Keratinocyte (primary cell): ENCODE data around the gene CCDC82. TPM values are rescaled to one million over a fixed set of nuclear protein-coding genes. Genes with fewer than 3 reads are reported as not detected.

Experiments used
- DNase-seq: peaks from one replicate; pipeline ENCODE4 v3.0.0-alpha.2; 2011; ENCODE audit warnings: low read depth, missing footprints, low spot score
- FAIRE-seq: peaks from 2 replicates; lab custom pipeline; 2011; peaks lifted over from hg19 to GRCh38; lab: Jason Lieb, UNC
- H2AFZ ChIP-seq: 2 replicates; pipeline ENCODE4 v1.6.0; 2012; ENCODE audit warnings: low read length, control low read depth, inconsistent platforms; ENCODE audit not compliant: control insufficient read depth
- H3K27ac ChIP-seq: 2 replicates; pipeline ENCODE4 v1.5.1; 2011; ENCODE audit warnings: low read length; ENCODE audit not compliant: control insufficient read depth, insufficient read depth
- H3K27me3 ChIP-seq: 3 replicates; pipeline ENCODE4 v1.6.0; 2011; ENCODE audit warnings: low read length; ENCODE audit not compliant: control insufficient read depth, insufficient read depth; ENCODE audit errors: extremely low read depth
- H3K36me3 ChIP-seq, 2 experiments: 2 replicates in 1 of 2; 3 replicates in 1 of 2; pipeline ENCODE4 v1.5.1; 2011; ENCODE audit warnings: low read length in 2 of 2, mild to moderate bottlenecking in 1 of 2; ENCODE audit not compliant: control insufficient read depth in 2 of 2, insufficient read depth in 2 of 2; ENCODE audit errors: extremely low read depth in 1 of 2
- H3K4me1 ChIP-seq: 3 replicates; pipeline ENCODE4 v1.5.1; 2011; ENCODE audit warnings: low read length; ENCODE audit not compliant: control insufficient read depth, insufficient read depth; ENCODE audit errors: extremely low read depth
- H3K4me2 ChIP-seq: 3 replicates; pipeline ENCODE4 v1.6.0; 2011; ENCODE audit warnings: low read depth, low read length; ENCODE audit not compliant: control insufficient read depth, insufficient read depth; ENCODE audit errors: extremely low read depth
- H3K4me3 ChIP-seq, 3 experiments: fragments of 200-600 bp in 1 of 3; sonication (generic) in 1 of 3; 2 replicates in 2 of 3; 3 replicates in 1 of 3; pipeline ENCODE4 v1.5.1; 2011 to 2016; ENCODE audit warnings: low read length in 3 of 3, mild to moderate bottlenecking in 3 of 3, control low read depth in 2 of 3, inconsistent platforms in 1 of 3, low read depth in 1 of 3, mixed read lengths in 1 of 3, mixed run types in 1 of 3, moderate library complexity in 1 of 3; ENCODE audit not compliant: control insufficient read depth in 2 of 3, insufficient read depth in 2 of 3; ENCODE audit errors: extremely low read depth in 1 of 3
- H3K79me2 ChIP-seq: 2 replicates; pipeline ENCODE4 v1.6.0; 2012; ENCODE audit warnings: low read length; ENCODE audit not compliant: control insufficient read depth, insufficient read depth
- H3K9ac ChIP-seq: 3 replicates; pipeline ENCODE4 v1.6.0; 2011; ENCODE audit warnings: low read length; ENCODE audit not compliant: control insufficient read depth, insufficient read depth; ENCODE audit errors: extremely low read depth
- H3K9me1 ChIP-seq: 3 replicates; pipeline ENCODE4 v1.6.0; 2011; ENCODE audit warnings: low read length; ENCODE audit not compliant: control insufficient read depth, insufficient read depth; ENCODE audit errors: extremely low read depth
- H3K9me3 ChIP-seq: 2 replicates; pipeline ENCODE4 v1.5.1; 2012; ENCODE audit warnings: low read depth, low read length; ENCODE audit not compliant: control insufficient read depth
- H4K20me1 ChIP-seq: 3 replicates; pipeline ENCODE4 v1.6.0; 2011; ENCODE audit warnings: low read length; ENCODE audit not compliant: control insufficient read depth, insufficient read depth; ENCODE audit errors: extremely low read depth
- EZH2 ChIP-seq: IDR thresholded peaks from one replicate; pipeline ENCODE4 v1.6.1; 2012; ENCODE audit warnings: inconsistent platforms, mild to moderate bottlenecking, low read length, moderate library complexity
- dilution Hi-C: fragments of 300-500 bp; cut with MboI; formaldehyde crosslinking; loops from one replicate; pipeline ENCODE4 v1.7.0; 2020; ENCODE audit warnings: low sequenced_read_pairs; ENCODE audit not compliant: extremely low pct_ligation_motif_present
- polyA plus RNA-seq, 5 experiments: library from polyadenylated mRNA; depleted of rRNA in 3 of 5; stranded (reverse) in 3 of 5; stranded (forward) in 1 of 5; unstranded in 1 of 5; fragments of >200 nt; gene quantifications; 1 replicate in 1 of 5; 2 replicates in 3 of 5; 3 replicates in 1 of 5; pipeline versions ENCODE4 v1.2.1 to v1.2.3, GENCODE V29; 2011 to 2012; ENCODE audit warnings: missing spikeins in 2 of 5, low read depth in 1 of 5, low replicate concordance in 1 of 5
- TF ChIP-seq, protein P1 (sequence below), 3 experiments: IDR thresholded peaks in 1 of 3; conservative IDR thresholded peaks in 1 of 3; optimal IDR thresholded peaks in 1 of 3; 2 replicates in 2 of 3; 3 replicates in 1 of 3; pipeline versions ENCODE3 to v1.5.1; 2011; ENCODE audit warnings: low read length in 3 of 3, mild to moderate bottlenecking in 3 of 3, moderate library complexity in 2 of 3, control low read depth in 1 of 3, inconsistent platforms in 1 of 3; ENCODE audit not compliant: insufficient read depth in 2 of 3; ENCODE audit errors: extremely low read depth in 1 of 3

The CCDC82 gene
- polyA plus RNA-seq, 1 donor (not counting 4 experiments of a cell fraction or from before 2014, with no cell fraction given), result 19.3 TPM

GRCh38 chr11:96319898-96320656, 69.6 kb downstream of the CCDC82 start:
- TF ChIP-seq EZH2, result no peak
- TF ChIP-seq, protein P1, sequence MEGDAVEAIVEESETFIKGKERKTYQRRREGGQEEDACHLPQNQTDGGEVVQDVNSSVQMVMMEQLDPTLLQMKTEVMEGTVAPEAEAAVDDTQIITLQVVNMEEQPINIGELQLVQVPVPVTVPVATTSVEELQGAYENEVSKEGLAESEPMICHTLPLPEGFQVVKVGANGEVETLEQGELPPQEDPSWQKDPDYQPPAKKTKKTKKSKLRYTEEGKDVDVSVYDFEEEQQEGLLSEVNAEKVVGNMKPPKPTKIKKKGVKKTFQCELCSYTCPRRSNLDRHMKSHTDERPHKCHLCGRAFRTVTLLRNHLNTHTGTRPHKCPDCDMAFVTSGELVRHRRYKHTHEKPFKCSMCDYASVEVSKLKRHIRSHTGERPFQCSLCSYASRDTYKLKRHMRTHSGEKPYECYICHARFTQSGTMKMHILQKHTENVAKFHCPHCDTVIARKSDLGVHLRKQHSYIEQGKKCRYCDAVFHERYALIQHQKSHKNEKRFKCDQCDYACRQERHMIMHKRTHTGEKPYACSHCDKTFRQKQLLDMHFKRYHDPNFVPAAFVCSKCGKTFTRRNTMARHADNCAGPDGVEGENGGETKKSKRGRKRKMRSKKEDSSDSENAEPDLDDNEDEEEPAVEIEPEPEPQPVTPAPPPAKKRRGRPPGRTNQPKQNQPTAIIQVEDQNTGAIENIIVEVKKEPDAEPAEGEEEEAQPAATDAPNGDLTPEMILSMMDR (optimal IDR thresholded peaks at IDR 0.05 in 1 of 3, IDR thresholded peaks at IDR 0.05 in 1 of 3, conservative IDR thresholded peaks at IDR 0.05 in 1 of 3; ENCODE audit: extremely low read depth in 1 of 3, insufficient read depth in 2 of 3, low read length in 3 of 3), result no peak
- no peak for FAIRE-seq

DNA sequence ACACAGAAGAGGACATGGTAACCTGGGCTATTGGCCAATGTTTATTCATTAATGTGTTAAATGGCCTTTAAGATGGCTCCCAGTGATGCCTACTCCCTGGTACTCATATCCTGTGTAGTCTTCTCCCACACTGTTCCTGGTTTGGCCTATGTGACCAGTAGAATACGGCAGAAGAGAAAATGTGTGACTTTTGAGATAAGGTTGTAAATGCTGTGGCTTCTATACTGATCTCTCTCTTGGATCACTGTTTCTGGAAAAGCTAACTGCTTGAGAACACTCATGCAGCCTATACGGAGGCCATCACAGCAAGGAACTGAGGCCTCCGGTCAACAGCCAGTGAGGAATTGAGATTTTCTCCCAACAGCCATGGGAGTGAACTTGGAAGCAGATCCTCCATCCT, 70.9 kb downstream of the CCDC82 start:
- no peak for DNase-seq
- Histone ChIP-seq H3K27me3 (no peaks in the 10 kb centered on the region), H3K9ac (no peak overlapping the region), H3K4me1 (peaks cover 49% of the 10 kb centered on the region), H3K4me3 (no peak overlapping the region), H3K79me2 (peaks cover 5% of the 10 kb centered on the region), H3K27ac (no peak overlapping the region), H3K36me3 (no peaks in the 10 kb centered on the region), H4K20me1 (no peaks in the 10 kb centered on the region), H3K9me3 (no peaks in the 10 kb centered on the region), H3K9me1 (no peaks in the 10 kb centered on the region), H2AFZ (no peak overlapping the region), H3K4me2 (no peak overlapping the region)
- dilution Hi-C loops, result no loop called here
- TF ChIP-seq, protein P1 (optimal IDR thresholded peaks at IDR 0.05 in 1 of 3, IDR thresholded peaks at IDR 0.05 in 1 of 3, conservative IDR thresholded peaks at IDR 0.05 in 1 of 3; ENCODE audit: extremely low read depth in 1 of 3, insufficient read depth in 2 of 3, low read length in 3 of 3), result no peak
- no peak for TF ChIP-seq EZH2
- FAIRE-seq, result no peak

More at GRCh38 chr11:96319898-96320656, 69.6 kb downstream of the CCDC82 start:
- Histone ChIP-seq H3K9ac (no peak overlapping the region), H3K9me3 (no peaks in the 10 kb centered on the region), H2AFZ (no peak overlapping the region), H3K27me3 (no peaks in the 10 kb centered on the region), H3K9me1 (no peaks in the 10 kb centered on the region), H3K27ac (no peak overlapping the region), H3K4me3 (no peak overlapping the region), H4K20me1 (no peaks in the 10 kb centered on the region), H3K4me2 (no peak overlapping the region), H3K4me1 (peaks cover 49% of the 10 kb centered on the region), H3K79me2 (peaks cover 5% of the 10 kb centered on the region), H3K36me3 (no peaks in the 10 kb centered on the region)
- DNase-seq, result no peak
- dilution Hi-C loops, result no loop called here
